ENCODE results near the gene BMP6. TPM values are rescaled to one million over a fixed set of nuclear protein-coding genes. Genes with fewer than 3 reads are reported as not detected.

BMP6 gene
- total RNA-seq, 2 experiments from 2014 or later = not detected

DNA sequence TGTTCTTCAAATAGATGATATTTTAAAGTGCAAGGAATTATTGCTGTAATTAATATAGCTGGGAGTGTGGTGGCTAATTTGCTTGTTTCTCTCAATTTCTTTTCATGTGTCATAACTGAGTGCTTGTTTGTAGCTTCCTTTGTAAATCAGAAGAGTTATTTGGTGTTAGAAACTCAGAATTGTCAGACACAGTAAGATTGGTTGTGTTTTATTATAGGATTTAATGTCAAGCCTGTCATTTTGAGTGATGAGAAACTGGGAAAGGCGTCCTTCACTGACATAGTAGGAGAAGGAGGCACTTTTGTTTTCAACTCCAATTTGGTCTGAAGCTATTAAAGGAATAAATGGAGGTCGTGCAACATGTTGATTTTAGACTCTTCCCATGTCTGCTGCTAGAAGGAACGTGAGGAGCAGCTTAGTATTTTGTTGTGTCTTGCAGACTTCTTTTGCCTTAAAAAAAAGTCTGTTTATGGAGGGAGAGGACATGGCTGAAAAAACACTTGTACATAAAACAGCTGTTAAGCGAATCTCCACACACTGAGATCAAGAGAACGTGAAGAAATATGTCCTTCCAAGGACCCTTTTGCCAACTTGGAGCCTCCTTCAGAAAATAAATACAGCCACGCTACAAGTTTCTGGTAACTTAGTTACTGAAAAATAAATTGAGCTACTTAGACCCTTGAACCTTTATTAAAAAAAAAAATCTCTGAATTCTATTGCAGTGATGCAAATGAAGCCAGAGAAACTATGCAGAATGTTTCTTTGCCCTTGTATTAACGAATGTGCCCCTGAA, 59.5 kb downstream of the BMP6 start:
- ChIA-PET CTCF (no interaction called here), POLR2A (no interaction called here)
- Mint-ChIP-seq H3K27ac (no peak overlapping the region), H3K9me3 (no peaks in the 10 kb centered on the region), H3K36me3 (ENCODE audit: low read depth) (no peaks in the 10 kb centered on the region), H3K4me3 (no peak overlapping the region), H3K27me3 (peaks cover 51% of the 10 kb centered on the region), H3K4me1 (ENCODE audit: low read depth) (no peaks in the 10 kb centered on the region)
- Histone ChIP-seq H3K27ac (ENCODE audit: low read depth in 1 of 2, low read length in 2 of 2) (no peak overlapping the region), H3K27me3 (ENCODE audit: control insufficient read depth in 1 of 2, insufficient read depth in 2 of 2, low read length in 2 of 2) (peaks cover 0 to 6% of the 10 kb centered on the region in 2 experiments), H3K9me3 (ENCODE audit: control insufficient read depth in 1 of 2, insufficient read depth in 1 of 2, low read length in 2 of 2) (no peaks in the 10 kb centered on the region), H3K36me3 (ENCODE audit: insufficient read depth, low read length) (no peaks in the 10 kb centered on the region), H3K4me1 (ENCODE audit: insufficient read depth, low read length) (no peaks in the 10 kb centered on the region), H3K4me3 (ENCODE audit: low read length) (no peak overlapping the region)
- TF ChIP-seq, protein P1, sequence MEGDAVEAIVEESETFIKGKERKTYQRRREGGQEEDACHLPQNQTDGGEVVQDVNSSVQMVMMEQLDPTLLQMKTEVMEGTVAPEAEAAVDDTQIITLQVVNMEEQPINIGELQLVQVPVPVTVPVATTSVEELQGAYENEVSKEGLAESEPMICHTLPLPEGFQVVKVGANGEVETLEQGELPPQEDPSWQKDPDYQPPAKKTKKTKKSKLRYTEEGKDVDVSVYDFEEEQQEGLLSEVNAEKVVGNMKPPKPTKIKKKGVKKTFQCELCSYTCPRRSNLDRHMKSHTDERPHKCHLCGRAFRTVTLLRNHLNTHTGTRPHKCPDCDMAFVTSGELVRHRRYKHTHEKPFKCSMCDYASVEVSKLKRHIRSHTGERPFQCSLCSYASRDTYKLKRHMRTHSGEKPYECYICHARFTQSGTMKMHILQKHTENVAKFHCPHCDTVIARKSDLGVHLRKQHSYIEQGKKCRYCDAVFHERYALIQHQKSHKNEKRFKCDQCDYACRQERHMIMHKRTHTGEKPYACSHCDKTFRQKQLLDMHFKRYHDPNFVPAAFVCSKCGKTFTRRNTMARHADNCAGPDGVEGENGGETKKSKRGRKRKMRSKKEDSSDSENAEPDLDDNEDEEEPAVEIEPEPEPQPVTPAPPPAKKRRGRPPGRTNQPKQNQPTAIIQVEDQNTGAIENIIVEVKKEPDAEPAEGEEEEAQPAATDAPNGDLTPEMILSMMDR (IDR thresholded peaks at IDR 0.05) = no peak
- intact Hi-C loops (cut with DNase I, micrococcal nuclease) = no loop called here
- ATAC-seq (ENCODE audit: poor library complexity) = no peak
- DNase-seq = no peak

GRCh38 chr6:7786214-7786661, 60.3 kb downstream of the BMP6 start:
- TF ChIP-seq, protein P1 (IDR thresholded peaks at IDR 0.05) = no peak
- Mint-ChIP-seq H3K9me3 (no peaks in the 10 kb centered on the region), H3K36me3 (ENCODE audit: low read depth) (no peaks in the 10 kb centered on the region), H3K4me3 (no peak overlapping the region), H3K27me3 (peaks cover 54% of the 10 kb centered on the region), H3K4me1 (ENCODE audit: low read depth) (no peaks in the 10 kb centered on the region), H3K27ac (no peak overlapping the region)
- no peaks in the 10 kb centered on the region for H3K36me3 ChIP-seq (ENCODE audit: insufficient read depth, low read length)
- DNase-seq (no peak), ATAC-seq (ENCODE audit: poor library complexity) (no peak)
- ChIA-PET POLR2A (no interaction called here), CTCF (no interaction called here)
- no peak overlapping the region for H3K4me3 ChIP-seq (ENCODE audit: low read length)
- peaks cover 0 to 6% of the 10 kb centered on the region in 2 experiments for H3K27me3 ChIP-seq (ENCODE audit: control insufficient read depth in 1 of 2, insufficient read depth in 2 of 2, low read length in 2 of 2)
- H3K4me1 ChIP-seq (ENCODE audit: insufficient read depth, low read length) = no peaks in the 10 kb centered on the region
- H3K27ac ChIP-seq (ENCODE audit: low read depth in 1 of 2, low read length in 2 of 2) = no peak overlapping the region
- H3K9me3 ChIP-seq (ENCODE audit: control insufficient read depth in 1 of 2, insufficient read depth in 1 of 2, low read length in 2 of 2) = no peaks in the 10 kb centered on the region
- intact Hi-C loops (cut with DNase I, micrococcal nuclease) = no loop called here

- no peaks in the 10 kb centered on the region for H3K9me3 Mint-ChIP-seq
- intact Hi-C loops (cut with DNase I, micrococcal nuclease) = no loop called here
- H3K4me1 ChIP-seq (ENCODE audit: insufficient read depth, low read length) = no peaks in the 10 kb centered on the region
- no peaks in the 10 kb centered on the region for H3K36me3 Mint-ChIP-seq (ENCODE audit: low read depth)
- peaks cover 0 to 4% of the 10 kb centered on the region in 2 experiments for H3K27me3 ChIP-seq (ENCODE audit: control insufficient read depth in 1 of 2, insufficient read depth in 2 of 2, low read length in 2 of 2)
- TF ChIP-seq, protein P1 (IDR thresholded peaks at IDR 0.05) = no peak
- peaks cover 54% of the 10 kb centered on the region for H3K27me3 Mint-ChIP-seq
- CTCF ChIA-PET = no interaction called here
- POLR2A ChIA-PET = no interaction called here
- H3K9me3 ChIP-seq (ENCODE audit: control insufficient read depth in 1 of 2, insufficient read depth in 1 of 2, low read length in 2 of 2) = no peaks in the 10 kb centered on the region
- H3K4me3 ChIP-seq (ENCODE audit: low read length) = no peak overlapping the region
- ATAC-seq (ENCODE audit: poor library complexity) = no peak
- DNase-seq = no peak
- no peak overlapping the region for H3K27ac ChIP-seq (ENCODE audit: low read depth in 1 of 2, low read length in 2 of 2)
- H3K36me3 ChIP-seq (ENCODE audit: insufficient read depth, low read length) = no peaks in the 10 kb centered on the region
- H3K4me1 Mint-ChIP-seq (ENCODE audit: low read depth) = no peaks in the 10 kb centered on the region
- H3K27ac Mint-ChIP-seq = no peak overlapping the region
- H3K4me3 Mint-ChIP-seq = no peak overlapping the region
Observed at GRCh38 chr6:7787137-7787608, 61.3 kb downstream of the BMP6 start.

Data from CD4-positive, alpha-beta T cell (primary cell).